Epithelial cell of esophagus (primary cell): ENCODE results near the gene MBD4.
A peak's percentile ranks its signal among the peaks of the same experiment; 100 is the strongest.
"Not testable (repeated sequence)": the region's sequence is repeated elsewhere in the genome, so short reads cannot be mapped to it uniquely, and the experiment has no call there.

Experiments used
- DNase-seq: peaks from one replicate; pipeline ENCODE4 v3.0.0; 2010; ENCODE audit warnings: low read depth
- H3K4me3 ChIP-seq: 2 replicates; pipeline ENCODE4 v1.5.1; 2011; ENCODE audit warnings: mild to moderate bottlenecking, low read length, control low read depth
- CTCF ChIP-seq: IDR thresholded peaks from 2 replicates; pipeline ENCODE4 v1.5.1; 2011; ENCODE audit warnings: low read depth, mild to moderate bottlenecking, low read length, control low read depth, inconsistent platforms; ENCODE audit not compliant: insufficient read depth; ENCODE audit errors: missing control alignments

MBD4 gene

GRCh38 chr3:129482721-129483120 is 43.0 kb upstream of the MBD4 start:
- no peak for TF ChIP-seq CTCF
- no peak for DNase-seq
- no peak overlapping the region for H3K4me3 ChIP-seq

GRCh38 chr3:129481766-129482332 is 42.1 kb upstream of the MBD4 start:
- no peak overlapping the region for H3K4me3 ChIP-seq
- peak; percentile 96 for DNase-seq
- no peak for TF ChIP-seq CTCF

- DNase-seq, H3K4me3 ChIP-seq: not testable (repeated sequence)
Measured at GRCh38 chr3:129481225-129481765, 41.5 kb upstream of the MBD4 start.

GRCh38 chr3:129476586-129476985 is 36.8 kb upstream of the MBD4 start:
- no peak overlapping the region for H3K4me3 ChIP-seq
- TF ChIP-seq CTCF = no peak
- DNase-seq = no peak

GRCh38 chr3:129475863-129476262 is 36.1 kb upstream of the MBD4 start:
- TF ChIP-seq CTCF = no peak
- DNase-seq = no peak
- H3K4me3 ChIP-seq = no peak overlapping the region

GRCh38 chr3:129474984-129475804 is 35.4 kb upstream of the MBD4 start:
- no peak for TF ChIP-seq CTCF
- no peak for DNase-seq
- no peak overlapping the region for H3K4me3 ChIP-seq

GRCh38 chr3:129473769-129474152 is 34.0 kb upstream of the MBD4 start:
- no peak for TF ChIP-seq CTCF
- no peak for DNase-seq

More at GRCh38 chr3:129473769-129474152, 34.0 kb upstream of the MBD4 start:
- H3K4me3 ChIP-seq = no peak overlapping the region
